Peyer's patch (tissue), 4 donors: Measurements from ENCODE around the gene GTPBP1.

Experiments used
- CTCF ChIP-seq, 6 experiments: fragments of 450-650 bp in 4 of 6; fragments of 200-600 bp in 2 of 6; sonication (generic) in 1 of 6; IDR thresholded peaks; one replicate each; pipeline ENCODE4 v1.5.1; 2017 to 2019; ENCODE audit warnings: antibody characterized with exemption in 6 of 6, mild to moderate bottlenecking in 3 of 6, moderate library complexity in 1 of 6
- POLR2A ChIP-seq, 2 donors: fragments of 450-650 bp; IDR thresholded peaks; one replicate each; pipeline ENCODE4 v1.5.1; 2017; ENCODE audit warnings: antibody characterized with exemption in 2 of 2, mild to moderate bottlenecking in 2 of 2, moderate library complexity in 2 of 2

GRCh38 chr22:38761202-38762162, 55.7 kb downstream of the GTPBP1 start:
- no peak for TF ChIP-seq CTCF (IDR thresholded peaks at IDR 0.05)
- TF ChIP-seq POLR2A (IDR thresholded peaks at IDR 0.05) = no peak
